KMS-11 (cell line): ENCODE data around the gene POGZ.

ENCODE experiments used
- H2AFZ ChIP-seq: fragments of 200-600 bp; sonication (generic); 2 replicates; pipeline ENCODE4 v1.6.1; 2016; ENCODE audit warnings: antibody characterized with exemption, mixed run types, low read depth
- H3K27ac ChIP-seq: fragments of 200-600 bp; sonication (generic); 2 replicates; pipeline ENCODE4 v1.6.1; 2016; ENCODE audit warnings: mild to moderate bottlenecking, mixed run types
- H3K27me3 ChIP-seq: fragments of 200-600 bp; sonication (generic); 2 replicates; pipeline ENCODE4 v1.6.1; 2017; ENCODE audit warnings: mild to moderate bottlenecking, low read depth, mixed run types, moderate library complexity; ENCODE audit not compliant: insufficient read depth
- H3K36me3 ChIP-seq: fragments of 200-600 bp; sonication (generic); 2 replicates; pipeline ENCODE4 v1.6.1; 2017; ENCODE audit warnings: mild to moderate bottlenecking, mixed run types; ENCODE audit not compliant: insufficient read depth
- H3K4me1 ChIP-seq: fragments of 200-600 bp; sonication (generic); 2 replicates; pipeline ENCODE4 v1.6.1; 2016; ENCODE audit warnings: mild to moderate bottlenecking, low read depth, mixed run types; ENCODE audit not compliant: poor library complexity, severe bottlenecking
- H3K4me2 ChIP-seq: fragments of 200-600 bp; sonication (generic); 2 replicates; pipeline ENCODE4 v1.7.0; 2016; ENCODE audit warnings: mild to moderate bottlenecking, mixed run types
- H3K4me3 ChIP-seq: fragments of 200-600 bp; sonication (generic); IDR thresholded peaks from 2 replicates; pipeline ENCODE4 v1.6.1; 2017; ENCODE audit warnings: low read depth, low read length, mixed read lengths; ENCODE audit not compliant: insufficient read depth
- H3K79me2 ChIP-seq: fragments of 200-600 bp; sonication (generic); 2 replicates; pipeline ENCODE4 v1.6.1; 2016; ENCODE audit warnings: low read depth, mixed run types; ENCODE audit not compliant: insufficient read depth
- H3K9ac ChIP-seq: fragments of 200-600 bp; sonication (generic); 2 replicates; pipeline ENCODE4 v1.6.1; 2016; ENCODE audit warnings: mild to moderate bottlenecking, mixed run types
- H4K20me1 ChIP-seq: fragments of 200-600 bp; sonication (generic); 2 replicates; pipeline ENCODE4 v1.6.1; 2016; ENCODE audit warnings: mild to moderate bottlenecking, mixed run types; ENCODE audit not compliant: insufficient read depth
- CTCF ChIP-seq: fragments of 200-600 bp; sonication (generic); conservative IDR thresholded peaks from 2 replicates; pipeline ENCODE4 v1.6.1; 2017; ENCODE audit warnings: low read depth, mild to moderate bottlenecking, antibody characterized with exemption, low read length, moderate library complexity, mixed read lengths

Gene POGZ

GRCh38 chr1:151367658-151368392 is 91.5 kb downstream of the POGZ start:
- H3K4me2 ChIP-seq, result no peak overlapping the region
- H2AFZ ChIP-seq, result no peak overlapping the region
- no peak for TF ChIP-seq CTCF
- H3K4me1 ChIP-seq, result no peaks in the 10 kb centered on the region
- no peak overlapping the region for H3K9ac ChIP-seq
- no peaks in the 10 kb centered on the region for H4K20me1 ChIP-seq
- no peak overlapping the region for H3K4me3 ChIP-seq
- no peaks in the 10 kb centered on the region for H3K36me3 ChIP-seq
- no peak overlapping the region for H3K27ac ChIP-seq
- no peaks in the 10 kb centered on the region for H3K79me2 ChIP-seq
- H3K27me3 ChIP-seq, result no peaks in the 10 kb centered on the region

- H3K4me3 ChIP-seq, result no peak overlapping the region
- H3K27ac ChIP-seq, result no peak overlapping the region
- no peaks in the 10 kb centered on the region for H3K4me1 ChIP-seq
- no peaks in the 10 kb centered on the region for H4K20me1 ChIP-seq
- TF ChIP-seq CTCF, result no peak
- no peak overlapping the region for H2AFZ ChIP-seq
- H3K27me3 ChIP-seq, result no peaks in the 10 kb centered on the region
- no peaks in the 10 kb centered on the region for H3K79me2 ChIP-seq
- H3K9ac ChIP-seq, result no peak overlapping the region
- no peak overlapping the region for H3K4me2 ChIP-seq
- H3K36me3 ChIP-seq, result no peaks in the 10 kb centered on the region
Measured at GRCh38 chr1:151364996-151365395, 94.3 kb downstream of the POGZ start.

- no peaks in the 10 kb centered on the region for H3K4me1 ChIP-seq
Measured at GRCh38 chr1:151362308-151363155, 96.8 kb downstream of the POGZ start.

GRCh38 chr1:151361883-151362282 is 97.4 kb downstream of the POGZ start:
- Histone ChIP-seq H3K79me2 (no peaks in the 10 kb centered on the region), H3K4me3 (no peak overlapping the region), H3K9ac (no peak overlapping the region), H3K36me3 (no peaks in the 10 kb centered on the region), H3K27ac (no peak overlapping the region), H2AFZ (no peak overlapping the region), H4K20me1 (no peaks in the 10 kb centered on the region), H3K4me2 (no peak overlapping the region), H3K27me3 (no peaks in the 10 kb centered on the region), H3K4me1 (no peaks in the 10 kb centered on the region)
- no peak for TF ChIP-seq CTCF

More at GRCh38 chr1:151362308-151363155, 96.8 kb downstream of the POGZ start:
- no peak overlapping the region for H3K4me2 ChIP-seq
- H3K4me3 ChIP-seq, result no peak overlapping the region
- H3K79me2 ChIP-seq, result no peaks in the 10 kb centered on the region
- no peaks in the 10 kb centered on the region for H4K20me1 ChIP-seq
- H2AFZ ChIP-seq, result no peak overlapping the region
- no peak overlapping the region for H3K27ac ChIP-seq
- H3K36me3 ChIP-seq, result no peaks in the 10 kb centered on the region
- H3K27me3 ChIP-seq, result no peaks in the 10 kb centered on the region
- no peak overlapping the region for H3K9ac ChIP-seq
- TF ChIP-seq CTCF, result no peak
